Panc1 (cell line): Measurements from ENCODE around the gene LDHD.

ENCODE experiments used
- CTCF ChIP-seq: fragments of 450-650 bp; IDR thresholded peaks from 2 replicates; pipeline ENCODE4 v1.5.1; 2017; ENCODE audit warnings: mild to moderate bottlenecking
- POLR2AphosphoS5 ChIP-seq: IDR thresholded peaks from 2 replicates; pipeline ENCODE4 v1.6.1; 2012; ENCODE audit warnings: mild to moderate bottlenecking, low read depth, low read length, moderate library complexity
- REST ChIP-seq, 2 experiments: IDR thresholded peaks; 2 replicates each; pipeline ENCODE4 v1.6.1; 2011 to 2012; ENCODE audit warnings: low read depth in 2 of 2, control low read depth in 1 of 2, low read length in 1 of 2, mild to moderate bottlenecking in 1 of 2, moderate library complexity in 1 of 2; ENCODE audit not compliant: insufficient read depth in 1 of 2

DNA sequence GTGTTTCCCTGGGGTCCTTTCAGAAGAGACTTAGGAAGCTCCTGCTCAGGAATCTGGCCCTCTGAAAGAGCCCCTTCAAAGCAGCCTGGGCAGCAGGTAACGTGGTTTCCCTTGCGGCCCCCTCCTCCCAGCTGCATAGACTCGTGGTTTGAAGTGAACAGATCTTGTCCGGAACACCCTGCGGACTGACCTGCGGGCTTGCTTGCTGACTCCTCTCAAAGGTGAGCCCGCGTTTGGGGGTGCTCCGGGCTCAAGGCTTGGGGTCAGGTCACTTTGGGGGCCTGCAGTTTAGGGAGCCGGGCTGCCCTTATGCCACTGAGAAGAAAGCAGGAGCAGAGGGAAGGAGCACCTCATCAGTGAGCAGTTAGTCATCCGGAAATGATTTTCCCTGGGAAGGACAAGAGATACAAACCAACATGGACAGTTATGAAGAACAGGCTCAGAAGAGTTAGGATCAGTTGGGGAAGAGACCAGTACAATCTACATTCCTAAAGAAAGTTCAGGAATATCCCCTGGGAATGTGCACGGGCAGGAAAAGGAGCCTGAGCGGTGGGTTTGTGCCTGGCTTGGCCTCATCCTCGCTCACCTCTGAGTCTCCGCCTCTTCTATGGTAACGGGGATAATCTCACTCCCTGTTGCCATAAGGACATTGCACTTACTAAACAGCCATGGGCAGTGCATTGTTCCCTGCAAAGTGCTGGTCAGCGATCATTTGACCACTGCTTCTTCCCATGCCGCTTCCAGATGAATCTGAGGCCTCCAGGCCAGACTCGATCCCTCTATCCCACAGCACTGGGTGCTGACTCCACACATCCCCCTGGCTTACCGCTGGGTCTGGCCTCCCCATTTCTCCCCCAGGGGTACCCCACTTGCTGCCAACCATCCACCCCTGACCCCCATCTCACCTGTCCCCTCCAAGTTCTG, 10.0 kb downstream of the LDHD start:
- TF ChIP-seq CTCF, result no peak
- TF ChIP-seq POLR2AphosphoS5, result no peak
- 0 out of 4 replicates have a peak, but pooled peaks of 1 of the 2 experiments have one; percentile 20 for TF ChIP-seq REST (IDR thresholded peaks at IDR 0.05; ENCODE audit: insufficient read depth in 1 of 2, low read depth in 2 of 2, low read length in 1 of 2)
